ENCODE measurements around the gene GOLGA8B. TPM values are rescaled to one million over a fixed set of nuclear protein-coding genes. Genes with fewer than 3 reads are reported as not detected.

GOLGA8B gene
- total and polyA plus RNA-seq, 4 donors, result 44.8 to 108 (median 70.6) TPM

- Histone ChIP-seq H3K36me3 (ENCODE audit: control insufficient read depth, insufficient read depth, low read length) (no peaks in the 10 kb centered on the region), H3K27me3 (ENCODE audit: control insufficient read depth, insufficient read depth, low read length) (no peaks in the 10 kb centered on the region), H3K27ac (ENCODE audit: low read depth, low read length) (no peak overlapping the region), H3K9me3 (ENCODE audit: control insufficient read depth, insufficient read depth, low read length) (no peaks in the 10 kb centered on the region), H3K4me3 (ENCODE audit: low read depth, low read length) (no peak overlapping the region), H3K4me1 (ENCODE audit: control insufficient read depth, insufficient read depth, low read length) (no peaks in the 10 kb centered on the region)
- DNase-seq (ENCODE audit: low read depth in 4 of 6, low spot score in 6 of 6), result peak in 4 of 6 donors; percentile 13 to 83 (median 30)
- 24% methylated on average over 4 of the region's 5 CpGs for WGBS (ENCODE audit: insufficient coverage)
Observed at GRCh38 chr15:34616613-34617012, 33.2 kb upstream of the GOLGA8B start.

- H3K9me3 ChIP-seq (ENCODE audit: control insufficient read depth, insufficient read depth, low read length), result no peaks in the 10 kb centered on the region
Observed at GRCh38 chr15:34613997-34614396, 30.5 kb upstream of the GOLGA8B start.

GRCh38 chr15:34613301-34613700, 29.9 kb upstream of the GOLGA8B start:
- peak in 1 of 6 donors; percentile 23 for DNase-seq (ENCODE audit: low read depth in 4 of 6, low spot score in 6 of 6)
- H3K27me3 ChIP-seq (ENCODE audit: control insufficient read depth, insufficient read depth, low read length), result no peaks in the 10 kb centered on the region
- no peak overlapping the region for H3K4me3 ChIP-seq (ENCODE audit: low read depth, low read length)
- no CpG with 5 or more reads among the region's 2 CpGs for WGBS (ENCODE audit: insufficient coverage)
- no peak overlapping the region for H3K27ac ChIP-seq (ENCODE audit: low read depth, low read length)
- H3K9me3 ChIP-seq (ENCODE audit: control insufficient read depth, insufficient read depth, low read length), result no peaks in the 10 kb centered on the region
- H3K4me1 ChIP-seq (ENCODE audit: control insufficient read depth, insufficient read depth, low read length), result no peaks in the 10 kb centered on the region
- H3K36me3 ChIP-seq (ENCODE audit: control insufficient read depth, insufficient read depth, low read length), result no peaks in the 10 kb centered on the region

More at GRCh38 chr15:34613997-34614396, 30.5 kb upstream of the GOLGA8B start:
- no peaks in the 10 kb centered on the region for H3K27me3 ChIP-seq (ENCODE audit: control insufficient read depth, insufficient read depth, low read length)
- no peak overlapping the region for H3K4me3 ChIP-seq (ENCODE audit: low read depth, low read length)
- WGBS (ENCODE audit: insufficient coverage), result no CpG with 5 or more reads among the region's 3 CpGs
- no peaks in the 10 kb centered on the region for H3K4me1 ChIP-seq (ENCODE audit: control insufficient read depth, insufficient read depth, low read length)
- no peak for DNase-seq (ENCODE audit: low read depth in 4 of 6, low spot score in 6 of 6)
- no peak overlapping the region for H3K27ac ChIP-seq (ENCODE audit: low read depth, low read length)
- H3K36me3 ChIP-seq (ENCODE audit: control insufficient read depth, insufficient read depth, low read length), result no peaks in the 10 kb centered on the region

GRCh38 chr15:34610354-34610753, 26.9 kb upstream of the GOLGA8B start:
- Histone ChIP-seq H3K27me3 (ENCODE audit: control insufficient read depth, insufficient read depth, low read length) (no peaks in the 10 kb centered on the region), H3K4me3 (ENCODE audit: low read depth, low read length) (no peak overlapping the region), H3K27ac (ENCODE audit: low read depth, low read length) (no peak overlapping the region), H3K36me3 (ENCODE audit: control insufficient read depth, insufficient read depth, low read length) (no peaks in the 10 kb centered on the region), H3K9me3 (ENCODE audit: control insufficient read depth, insufficient read depth, low read length) (no peaks in the 10 kb centered on the region), H3K4me1 (ENCODE audit: control insufficient read depth, insufficient read depth, low read length) (no peaks in the 10 kb centered on the region)
- DNase-seq (ENCODE audit: low read depth in 4 of 6, low spot score in 6 of 6), result peak in 3 of 6 donors; percentile 8 to 92 (median 22)

GRCh38 chr15:34609102-34610057, 25.9 kb upstream of the GOLGA8B start:
- Histone ChIP-seq H3K27ac (ENCODE audit: low read depth, low read length) (no peak overlapping the region), H3K4me1 (ENCODE audit: control insufficient read depth, insufficient read depth, low read length) (no peaks in the 10 kb centered on the region), H3K27me3 (ENCODE audit: control insufficient read depth, insufficient read depth, low read length) (no peaks in the 10 kb centered on the region), H3K4me3 (ENCODE audit: low read depth, low read length) (no peak overlapping the region), H3K36me3 (ENCODE audit: control insufficient read depth, insufficient read depth, low read length) (no peaks in the 10 kb centered on the region), H3K9me3 (ENCODE audit: control insufficient read depth, insufficient read depth, low read length) (no peaks in the 10 kb centered on the region)
- DNase-seq (ENCODE audit: low read depth in 4 of 6, low spot score in 6 of 6), result no peak
- 55% methylated on average over 3 of the region's 12 CpGs for WGBS (ENCODE audit: insufficient coverage)

GRCh38 chr15:34608517-34608916, 25.1 kb upstream of the GOLGA8B start:
- WGBS (ENCODE audit: insufficient coverage), result no CpG with 5 or more reads among the region's 1 CpG
- no peaks in the 10 kb centered on the region for H3K27me3 ChIP-seq (ENCODE audit: control insufficient read depth, insufficient read depth, low read length)
- H3K36me3 ChIP-seq (ENCODE audit: control insufficient read depth, insufficient read depth, low read length), result no peaks in the 10 kb centered on the region
- H3K4me3 ChIP-seq (ENCODE audit: low read depth, low read length), result no peak overlapping the region
- no peak for DNase-seq (ENCODE audit: low read depth in 4 of 6, low spot score in 6 of 6)
- no peaks in the 10 kb centered on the region for H3K4me1 ChIP-seq (ENCODE audit: control insufficient read depth, insufficient read depth, low read length)
- H3K9me3 ChIP-seq (ENCODE audit: control insufficient read depth, insufficient read depth, low read length), result no peaks in the 10 kb centered on the region
- H3K27ac ChIP-seq (ENCODE audit: low read depth, low read length), result no peak overlapping the region

GRCh38 chr15:34607832-34608231, 24.4 kb upstream of the GOLGA8B start:
- no peak for DNase-seq (ENCODE audit: low read depth in 4 of 6, low spot score in 6 of 6)
- Histone ChIP-seq H3K4me1 (ENCODE audit: control insufficient read depth, insufficient read depth, low read length) (no peaks in the 10 kb centered on the region), H3K27ac (ENCODE audit: low read depth, low read length) (no peak overlapping the region), H3K27me3 (ENCODE audit: control insufficient read depth, insufficient read depth, low read length) (peaks cover 2% of the 10 kb centered on the region), H3K36me3 (ENCODE audit: control insufficient read depth, insufficient read depth, low read length) (no peaks in the 10 kb centered on the region), H3K4me3 (ENCODE audit: low read depth, low read length) (no peak overlapping the region), H3K9me3 (ENCODE audit: control insufficient read depth, insufficient read depth, low read length) (no peaks in the 10 kb centered on the region)

GRCh38 chr15:34606545-34606944, 23.1 kb upstream of the GOLGA8B start:
- Histone ChIP-seq H3K27me3 (ENCODE audit: control insufficient read depth, insufficient read depth, low read length) (peaks cover 2% of the 10 kb centered on the region), H3K9me3 (ENCODE audit: control insufficient read depth, insufficient read depth, low read length) (no peaks in the 10 kb centered on the region), H3K4me1 (ENCODE audit: control insufficient read depth, insufficient read depth, low read length) (no peaks in the 10 kb centered on the region), H3K4me3 (ENCODE audit: low read depth, low read length) (no peak overlapping the region), H3K27ac (ENCODE audit: low read depth, low read length) (no peak overlapping the region), H3K36me3 (ENCODE audit: control insufficient read depth, insufficient read depth, low read length) (no peaks in the 10 kb centered on the region)
- no peak for DNase-seq (ENCODE audit: low read depth in 4 of 6, low spot score in 6 of 6)

- H3K36me3 ChIP-seq (ENCODE audit: control insufficient read depth, insufficient read depth, low read length), result no peaks in the 10 kb centered on the region
- H3K27ac ChIP-seq (ENCODE audit: low read depth, low read length), result no peak overlapping the region
- peaks cover 2% of the 10 kb centered on the region for H3K27me3 ChIP-seq (ENCODE audit: control insufficient read depth, insufficient read depth, low read length)
- H3K4me1 ChIP-seq (ENCODE audit: control insufficient read depth, insufficient read depth, low read length), result no peaks in the 10 kb centered on the region
- no peak for DNase-seq (ENCODE audit: low read depth in 4 of 6, low spot score in 6 of 6)
- no peak overlapping the region for H3K4me3 ChIP-seq (ENCODE audit: low read depth, low read length)
- H3K9me3 ChIP-seq (ENCODE audit: control insufficient read depth, insufficient read depth, low read length), result no peaks in the 10 kb centered on the region
Observed at GRCh38 chr15:34606131-34606530, 22.7 kb upstream of the GOLGA8B start.

- 46% methylated on average over 5 of the region's 8 CpGs for WGBS (ENCODE audit: insufficient coverage)
- Histone ChIP-seq H3K4me1 (ENCODE audit: control insufficient read depth, insufficient read depth, low read length) (no peaks in the 10 kb centered on the region), H3K4me3 (ENCODE audit: low read depth, low read length) (no peak overlapping the region), H3K27me3 (ENCODE audit: control insufficient read depth, insufficient read depth, low read length) (peaks cover 2% of the 10 kb centered on the region), H3K36me3 (ENCODE audit: control insufficient read depth, insufficient read depth, low read length) (no peaks in the 10 kb centered on the region), H3K27ac (ENCODE audit: low read depth, low read length) (no peak overlapping the region), H3K9me3 (ENCODE audit: control insufficient read depth, insufficient read depth, low read length) (no peaks in the 10 kb centered on the region)
- DNase-seq (ENCODE audit: low read depth in 4 of 6, low spot score in 6 of 6), result no peak
Observed at GRCh38 chr15:34603095-34603494, 19.6 kb upstream of the GOLGA8B start.
